ENCODE results near the gene PPP3R2. TPM values are rescaled to one million over a fixed set of nuclear protein-coding genes. Genes with fewer than 3 reads are reported as not detected.

Gene PPP3R2
- total and polyA plus RNA-seq, 2 donors (not counting 3 experiments of a cell fraction or from before 2014, with no cell fraction given), result not detected

DNA sequence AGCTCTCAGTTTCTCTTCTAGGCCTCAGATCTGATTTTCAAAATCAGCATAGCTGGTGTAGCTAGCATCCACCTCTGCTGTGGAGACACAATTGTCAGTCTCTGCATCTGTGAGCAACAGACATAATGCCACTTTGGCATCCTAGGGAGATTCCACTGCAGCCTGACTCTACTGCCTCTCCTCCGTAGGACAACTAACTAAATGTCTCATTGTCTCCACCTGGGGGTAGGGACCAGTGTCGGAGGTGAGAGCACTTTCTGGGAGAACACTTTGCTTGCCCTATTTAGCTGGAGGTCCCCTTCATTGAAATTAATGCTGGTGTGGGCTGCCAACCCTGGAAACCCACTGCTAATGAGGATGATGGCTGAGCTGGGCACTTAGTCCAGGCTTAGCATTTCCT lies 1.4 kb downstream of the PPP3R2 start:
- FAIRE-seq, result no peak

More for the DNA sequence above, 1.4 kb downstream of the PPP3R2 start:
- Histone ChIP-seq H3K79me2 (ENCODE audit: control insufficient read depth, insufficient read depth, low read length) (no peaks in the 10 kb centered on the region), H3K9ac (replicated peaks; ENCODE audit: extremely low read depth, insufficient read depth, low read length) (no peak overlapping the region), H3K4me2 (ENCODE audit: insufficient read depth, low read length) (no peak overlapping the region), H3K9me3 (replicated peaks; ENCODE audit: control insufficient read depth, insufficient read depth, low read length) (no peaks in the 10 kb centered on the region), H3K36me3 (ENCODE audit: control insufficient read depth in 2 of 2, extremely low read depth in 1 of 2, insufficient read depth in 2 of 2, low read length in 2 of 2) (no peaks in the 10 kb centered on the region), H3K27me3 (ENCODE audit: control insufficient read depth in 2 of 2, insufficient read depth in 2 of 2, low read length in 2 of 2) (no peaks in the 10 kb centered on the region), H3K27ac (ENCODE audit: insufficient read depth, low read depth, low read length) (no peak overlapping the region), H4K20me1 (replicated peaks; ENCODE audit: control insufficient read depth, extremely low read depth, insufficient read depth, low read length) (no peaks in the 10 kb centered on the region), H3K4me3 (replicated peaks in 1 of 3; ENCODE audit: insufficient read depth in 1 of 3, low read depth in 1 of 3, low read length in 3 of 3) (no peak overlapping the region), H2AFZ (ENCODE audit: low read depth, low read length) (no peak overlapping the region), H3K9me1 (replicated peaks; ENCODE audit: control insufficient read depth, extremely low read depth, insufficient read depth, low read length) (no peaks in the 10 kb centered on the region), H3K4me1 (ENCODE audit: control insufficient read depth, extremely low read depth, insufficient read depth, low read length) (no peaks in the 10 kb centered on the region)
- intact Hi-C loops (cut with micrococcal nuclease) (no loop called here), dilution Hi-C loops (cut with MboI; ENCODE audit: extremely low pct_ligation_motif_present, low sequenced_read_pairs) (no loop called here)
- CTCF ChIA-PET, result no interaction called here
- BruUV-seq (replicated peaks), result no TSS peak
- TF ChIP-seq GATA2 (IDR thresholded peaks at IDR 0.05; ENCODE audit: insufficient read depth, insufficient read length, low read depth, low read length), result no peak
- TF ChIP-seq POLR2A (IDR thresholded peaks at IDR 0.05; ENCODE audit: low read depth, low read length), result no peak
- TF ChIP-seq JUN (IDR thresholded peaks at IDR 0.05; ENCODE audit: borderline replicate concordance, insufficient read depth, insufficient read length, low read depth), result no peak
- TF ChIP-seq EZH2 (IDR thresholded peaks at IDR 0.05; ENCODE audit: borderline replicate concordance, low read depth, low read length, severe bottlenecking), result no peak
- TF ChIP-seq, protein P1, sequence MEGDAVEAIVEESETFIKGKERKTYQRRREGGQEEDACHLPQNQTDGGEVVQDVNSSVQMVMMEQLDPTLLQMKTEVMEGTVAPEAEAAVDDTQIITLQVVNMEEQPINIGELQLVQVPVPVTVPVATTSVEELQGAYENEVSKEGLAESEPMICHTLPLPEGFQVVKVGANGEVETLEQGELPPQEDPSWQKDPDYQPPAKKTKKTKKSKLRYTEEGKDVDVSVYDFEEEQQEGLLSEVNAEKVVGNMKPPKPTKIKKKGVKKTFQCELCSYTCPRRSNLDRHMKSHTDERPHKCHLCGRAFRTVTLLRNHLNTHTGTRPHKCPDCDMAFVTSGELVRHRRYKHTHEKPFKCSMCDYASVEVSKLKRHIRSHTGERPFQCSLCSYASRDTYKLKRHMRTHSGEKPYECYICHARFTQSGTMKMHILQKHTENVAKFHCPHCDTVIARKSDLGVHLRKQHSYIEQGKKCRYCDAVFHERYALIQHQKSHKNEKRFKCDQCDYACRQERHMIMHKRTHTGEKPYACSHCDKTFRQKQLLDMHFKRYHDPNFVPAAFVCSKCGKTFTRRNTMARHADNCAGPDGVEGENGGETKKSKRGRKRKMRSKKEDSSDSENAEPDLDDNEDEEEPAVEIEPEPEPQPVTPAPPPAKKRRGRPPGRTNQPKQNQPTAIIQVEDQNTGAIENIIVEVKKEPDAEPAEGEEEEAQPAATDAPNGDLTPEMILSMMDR (IDR thresholded peaks at IDR 0.05; ENCODE audit: extremely low read depth in 1 of 2, insufficient read depth in 1 of 2, low read depth in 1 of 2, low read length in 2 of 2), result no peak
- TF ChIP-seq FOS (IDR thresholded peaks at IDR 0.05; ENCODE audit: borderline replicate concordance, insufficient read depth, low read length), result no peak
- no peak for TF ChIP-seq POLR2AphosphoS5 (IDR thresholded peaks at IDR 0.05; ENCODE audit: insufficient read depth, low read depth, low read length)
- TF ChIP-seq, protein P2, sequence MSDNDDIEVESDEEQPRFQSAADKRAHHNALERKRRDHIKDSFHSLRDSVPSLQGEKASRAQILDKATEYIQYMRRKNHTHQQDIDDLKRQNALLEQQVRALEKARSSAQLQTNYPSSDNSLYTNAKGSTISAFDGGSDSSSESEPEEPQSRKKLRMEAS (IDR thresholded peaks at IDR 0.05; ENCODE audit: insufficient read depth, insufficient read length), result no peak
- TF ChIP-seq MYC (IDR thresholded peaks at IDR 0.05; ENCODE audit: low read depth, low read length), result no peak
- POLR2A ChIA-PET, result no interaction called here
- DNase-seq (ENCODE audit: low read depth, low spot score), result no peak
